ENCODE data around the gene NTM.

NTM gene

GRCh38 chr11:131824771-131825170 lies 454.4 kb downstream of the NTM start:
- peaks cover 1% of the 10 kb centered on the region for H3K79me1 ChIP-seq (ENCODE audit: low read depth, low read length)
- H2AFZ ChIP-seq (ENCODE audit: low read length), result no peak overlapping the region
- no CpG with 5 or more reads among the region's 3 CpGs for WGBS, 2 donors (ENCODE audit: extremely low coverage in 2 of 2, insufficient read length in 2 of 2, insufficient replicate concordance in 1 of 2)

GRCh38 chr11:131827430-131827829 lies 457.0 kb downstream of the NTM start:
- no peak for DNase-seq (ENCODE audit: low spot score)
- no peak overlapping the region for H3K14ac ChIP-seq (ENCODE audit: low read length)
- no peak overlapping the region for H2BK5ac ChIP-seq (ENCODE audit: low read length)
- no peak overlapping the region for H4K91ac ChIP-seq (ENCODE audit: low read depth, low read length, poor library complexity)
- H3K4me2 ChIP-seq (ENCODE audit: insufficient read depth, low read length, poor library complexity, severe bottlenecking), result no peak overlapping the region
- H2BK15ac ChIP-seq (ENCODE audit: low read length), result no peak overlapping the region
- no CpG with 5 or more reads among the region's 1 CpG for WGBS, 2 donors (ENCODE audit: extremely low coverage in 2 of 2, insufficient read length in 2 of 2, insufficient replicate concordance in 1 of 2)
- no peaks in the 10 kb centered on the region for H3K79me1 ChIP-seq (ENCODE audit: low read depth, low read length)
- peaks cover 0 to 6% of the 10 kb centered on the region in 2 donors for H3K4me1 ChIP-seq (ENCODE audit: control insufficient read depth in 2 of 2, insufficient read depth in 1 of 2, low read depth in 1 of 2, low read length in 2 of 2)
- H3K27ac ChIP-seq (replicated peaks; ENCODE audit: low read length), result no peak overlapping the region
- no peak overlapping the region for H3K18ac ChIP-seq (ENCODE audit: low read length)
- no peaks in the 10 kb centered on the region for H3K9me3 ChIP-seq (replicated peaks in 1 of 2; ENCODE audit: control insufficient read depth in 2 of 2, insufficient read depth in 1 of 2, low read depth in 1 of 2, low read length in 2 of 2)
- H2BK120ac ChIP-seq (ENCODE audit: low read depth, low read length), result no peak overlapping the region
- H3K4ac ChIP-seq (ENCODE audit: low read length), result no peak overlapping the region
- no peak overlapping the region for H2BK12ac ChIP-seq (ENCODE audit: low read length)
- H3K36me3 ChIP-seq (replicated peaks in 1 of 2; ENCODE audit: control insufficient read depth in 2 of 2, insufficient read depth in 2 of 2, low read length in 2 of 2), result no peaks in the 10 kb centered on the region
- H4K8ac ChIP-seq (ENCODE audit: low read depth, low read length), result no peak overlapping the region
- H2AK5ac ChIP-seq (ENCODE audit: low read depth, low read length), result no peak overlapping the region
- H3K23ac ChIP-seq (ENCODE audit: low read depth, low read length, poor library complexity), result no peak overlapping the region
- no peak overlapping the region for H3K4me3 ChIP-seq (ENCODE audit: low read length in 2 of 2)
- no peaks in the 10 kb centered on the region for H3K27me3 ChIP-seq (ENCODE audit: control insufficient read depth in 3 of 3, insufficient read depth in 3 of 3, low read depth in 1 of 3, low read length in 3 of 3)
- H3K9ac ChIP-seq (ENCODE audit: low read depth, low read length, poor library complexity), result no peak overlapping the region
- H2AFZ ChIP-seq (ENCODE audit: low read length), result no peak overlapping the region

More at GRCh38 chr11:131824771-131825170, 454.4 kb downstream of the NTM start:
- Histone ChIP-seq H3K23ac (ENCODE audit: low read depth, low read length, poor library complexity) (no peak overlapping the region), H3K18ac (ENCODE audit: low read length) (no peak overlapping the region), H3K36me3 (replicated peaks in 1 of 2; ENCODE audit: control insufficient read depth in 2 of 2, insufficient read depth in 2 of 2, low read length in 2 of 2) (no peaks in the 10 kb centered on the region), H2AK5ac (ENCODE audit: low read depth, low read length) (no peak overlapping the region), H2BK15ac (ENCODE audit: low read length) (no peak overlapping the region), H3K27ac (replicated peaks; ENCODE audit: low read length) (no peak overlapping the region), H3K27me3 (ENCODE audit: control insufficient read depth in 3 of 3, insufficient read depth in 3 of 3, low read depth in 1 of 3, low read length in 3 of 3) (no peaks in the 10 kb centered on the region), H3K4me2 (ENCODE audit: insufficient read depth, low read length, poor library complexity, severe bottlenecking) (no peak overlapping the region), H4K8ac (ENCODE audit: low read depth, low read length) (no peak overlapping the region), H3K4me1 (ENCODE audit: control insufficient read depth in 2 of 2, insufficient read depth in 1 of 2, low read depth in 1 of 2, low read length in 2 of 2) (peaks cover 0 to 11% of the 10 kb centered on the region in 2 donors), H3K14ac (ENCODE audit: low read length) (no peak overlapping the region), H3K4ac (ENCODE audit: low read length) (no peak overlapping the region), H4K91ac (ENCODE audit: low read depth, low read length, poor library complexity) (no peak overlapping the region), H3K9ac (ENCODE audit: low read depth, low read length, poor library complexity) (no peak overlapping the region), H2BK5ac (ENCODE audit: low read length) (no peak overlapping the region), H2BK12ac (ENCODE audit: low read length) (no peak overlapping the region), H3K4me3 (ENCODE audit: low read length in 2 of 2) (no peak overlapping the region), H2BK120ac (ENCODE audit: low read depth, low read length) (no peak overlapping the region), H3K9me3 (replicated peaks in 1 of 2; ENCODE audit: control insufficient read depth in 2 of 2, insufficient read depth in 1 of 2, low read depth in 1 of 2, low read length in 2 of 2) (no peaks in the 10 kb centered on the region)
- DNase-seq (ENCODE audit: low spot score), result no peak

GRCh38 chr11:131829725-131830124 lies 459.3 kb downstream of the NTM start:
- no peak overlapping the region for H3K14ac ChIP-seq (ENCODE audit: low read length)
- H2BK5ac ChIP-seq (ENCODE audit: low read length), result no peak overlapping the region
- H3K4me1 ChIP-seq (ENCODE audit: control insufficient read depth in 2 of 2, insufficient read depth in 1 of 2, low read depth in 1 of 2, low read length in 2 of 2), result no peaks in the 10 kb centered on the region
- no CpG with 5 or more reads among the region's 1 CpG for WGBS, 2 donors (ENCODE audit: extremely low coverage in 2 of 2, insufficient read length in 2 of 2, insufficient replicate concordance in 1 of 2)
- no peaks in the 10 kb centered on the region for H3K9me3 ChIP-seq (replicated peaks in 1 of 2; ENCODE audit: control insufficient read depth in 2 of 2, insufficient read depth in 1 of 2, low read depth in 1 of 2, low read length in 2 of 2)
- no peaks in the 10 kb centered on the region for H3K27me3 ChIP-seq (ENCODE audit: control insufficient read depth in 3 of 3, insufficient read depth in 3 of 3, low read depth in 1 of 3, low read length in 3 of 3)
- H3K4me2 ChIP-seq (ENCODE audit: insufficient read depth, low read length, poor library complexity, severe bottlenecking), result no peak overlapping the region
- no peak overlapping the region for H3K23ac ChIP-seq (ENCODE audit: low read depth, low read length, poor library complexity)
- H3K9ac ChIP-seq (ENCODE audit: low read depth, low read length, poor library complexity), result no peak overlapping the region
- H2BK12ac ChIP-seq (ENCODE audit: low read length), result no peak overlapping the region
- H3K4ac ChIP-seq (ENCODE audit: low read length), result no peak overlapping the region
- no peak overlapping the region for H4K91ac ChIP-seq (ENCODE audit: low read depth, low read length, poor library complexity)
- DNase-seq (ENCODE audit: low spot score), result no peak
- no peak overlapping the region for H2BK120ac ChIP-seq (ENCODE audit: low read depth, low read length)
- no peak overlapping the region for H3K18ac ChIP-seq (ENCODE audit: low read length)
- no peaks in the 10 kb centered on the region for H3K79me1 ChIP-seq (ENCODE audit: low read depth, low read length)
- no peaks in the 10 kb centered on the region for H3K36me3 ChIP-seq (replicated peaks in 1 of 2; ENCODE audit: control insufficient read depth in 2 of 2, insufficient read depth in 2 of 2, low read length in 2 of 2)
- no peak overlapping the region for H4K8ac ChIP-seq (ENCODE audit: low read depth, low read length)
- no peak overlapping the region for H3K4me3 ChIP-seq (ENCODE audit: low read length in 2 of 2)
- no peak overlapping the region for H3K27ac ChIP-seq (replicated peaks; ENCODE audit: low read length)
- H2AFZ ChIP-seq (ENCODE audit: low read length), result no peak overlapping the region
- no peak overlapping the region for H2AK5ac ChIP-seq (ENCODE audit: low read depth, low read length)
- H2BK15ac ChIP-seq (ENCODE audit: low read length), result no peak overlapping the region

GRCh38 chr11:131832079-131832478 lies 461.7 kb downstream of the NTM start:
- Histone ChIP-seq H3K4me3 (ENCODE audit: low read length in 2 of 2) (no peak overlapping the region), H2AFZ (ENCODE audit: low read length) (no peak overlapping the region), H3K4me2 (ENCODE audit: insufficient read depth, low read length, poor library complexity, severe bottlenecking) (no peak overlapping the region), H2BK12ac (ENCODE audit: low read length) (no peak overlapping the region), H3K23ac (ENCODE audit: low read depth, low read length, poor library complexity) (no peak overlapping the region), H2AK5ac (ENCODE audit: low read depth, low read length) (no peak overlapping the region), H4K8ac (ENCODE audit: low read depth, low read length) (no peak overlapping the region), H3K36me3 (replicated peaks in 1 of 2; ENCODE audit: control insufficient read depth in 2 of 2, insufficient read depth in 2 of 2, low read length in 2 of 2) (no peaks in the 10 kb centered on the region), H2BK5ac (ENCODE audit: low read length) (no peak overlapping the region), H3K18ac (ENCODE audit: low read length) (no peak overlapping the region), H4K91ac (ENCODE audit: low read depth, low read length, poor library complexity) (no peak overlapping the region), H3K14ac (ENCODE audit: low read length) (no peak overlapping the region), H3K9ac (ENCODE audit: low read depth, low read length, poor library complexity) (no peak overlapping the region), H3K27ac (replicated peaks; ENCODE audit: low read length) (no peak overlapping the region), H3K79me1 (ENCODE audit: low read depth, low read length) (no peaks in the 10 kb centered on the region), H2BK15ac (ENCODE audit: low read length) (no peak overlapping the region), H3K9me3 (replicated peaks in 1 of 2; ENCODE audit: control insufficient read depth in 2 of 2, insufficient read depth in 1 of 2, low read depth in 1 of 2, low read length in 2 of 2) (no peaks in the 10 kb centered on the region), H3K27me3 (ENCODE audit: control insufficient read depth in 3 of 3, insufficient read depth in 3 of 3, low read depth in 1 of 3, low read length in 3 of 3) (no peaks in the 10 kb centered on the region), H3K4ac (ENCODE audit: low read length) (no peak overlapping the region), H3K4me1 (ENCODE audit: control insufficient read depth in 2 of 2, insufficient read depth in 1 of 2, low read depth in 1 of 2, low read length in 2 of 2) (no peaks in the 10 kb centered on the region), H2BK120ac (ENCODE audit: low read depth, low read length) (no peak overlapping the region)
- DNase-seq (ENCODE audit: low spot score), result no peak
- WGBS, 2 donors (ENCODE audit: extremely low coverage in 2 of 2, insufficient read length in 2 of 2, insufficient replicate concordance in 1 of 2), result no CpG with 5 or more reads among the region's 4 CpGs

Measured in neuronal stem cell (in vitro differentiated cells).